PC-3 (cell line): ENCODE measurements around the gene OR2A14.

Experiments
- EZH2 ChIP-seq: fragments of 300-600 bp; sonication (generic); IDR thresholded peaks from one replicate; pipeline ENCODE4 v1.6.1; 2017; ENCODE audit warnings: antibody characterized with exemption, mild to moderate bottlenecking, low read length; ENCODE audit not compliant: unreplicated experiment
- EZH2phosphoT487 ChIP-seq: fragments of 300-600 bp; sonication (generic); IDR thresholded peaks from 2 replicates; pipeline ENCODE4 v1.6.1; 2018; ENCODE audit warnings: mild to moderate bottlenecking, antibody characterized with exemption, low read length, borderline replicate concordance
- TF ChIP-seq, protein P1 (sequence below): fragments of 300-600 bp; sonication (generic); conservative IDR thresholded peaks from 2 replicates; pipeline ENCODE4 v1.5.1; 2017; ENCODE audit warnings: antibody characterized with exemption, low read depth, mild to moderate bottlenecking, low read length

DNA sequence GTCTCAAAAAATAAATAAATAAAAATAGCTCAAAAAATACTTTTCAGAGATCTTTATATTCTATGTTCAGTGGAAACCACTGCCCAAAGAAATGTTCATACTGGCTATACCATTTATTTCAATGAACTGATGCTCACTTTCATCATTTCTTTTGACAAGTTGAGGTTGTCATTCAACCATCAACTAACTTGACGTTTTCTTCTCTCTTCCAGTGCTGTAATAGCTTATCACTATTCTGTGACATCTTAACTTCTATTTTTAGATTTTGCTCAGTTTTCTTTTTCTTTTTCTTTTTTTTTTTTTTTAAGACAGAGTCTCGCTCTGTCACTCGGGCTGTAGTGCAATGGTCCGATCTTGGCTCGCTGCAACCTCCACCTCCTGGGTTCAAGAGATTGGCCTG is 51.6 kb downstream of the OR2A14 start:
- TF ChIP-seq EZH2 (no peak), EZH2phosphoT487 (no peak)
- TF ChIP-seq, protein P1, sequence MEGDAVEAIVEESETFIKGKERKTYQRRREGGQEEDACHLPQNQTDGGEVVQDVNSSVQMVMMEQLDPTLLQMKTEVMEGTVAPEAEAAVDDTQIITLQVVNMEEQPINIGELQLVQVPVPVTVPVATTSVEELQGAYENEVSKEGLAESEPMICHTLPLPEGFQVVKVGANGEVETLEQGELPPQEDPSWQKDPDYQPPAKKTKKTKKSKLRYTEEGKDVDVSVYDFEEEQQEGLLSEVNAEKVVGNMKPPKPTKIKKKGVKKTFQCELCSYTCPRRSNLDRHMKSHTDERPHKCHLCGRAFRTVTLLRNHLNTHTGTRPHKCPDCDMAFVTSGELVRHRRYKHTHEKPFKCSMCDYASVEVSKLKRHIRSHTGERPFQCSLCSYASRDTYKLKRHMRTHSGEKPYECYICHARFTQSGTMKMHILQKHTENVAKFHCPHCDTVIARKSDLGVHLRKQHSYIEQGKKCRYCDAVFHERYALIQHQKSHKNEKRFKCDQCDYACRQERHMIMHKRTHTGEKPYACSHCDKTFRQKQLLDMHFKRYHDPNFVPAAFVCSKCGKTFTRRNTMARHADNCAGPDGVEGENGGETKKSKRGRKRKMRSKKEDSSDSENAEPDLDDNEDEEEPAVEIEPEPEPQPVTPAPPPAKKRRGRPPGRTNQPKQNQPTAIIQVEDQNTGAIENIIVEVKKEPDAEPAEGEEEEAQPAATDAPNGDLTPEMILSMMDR: no peak
